ENCODE results near the gene ZBTB43.
"Not testable (repeated sequence)": the region's sequence is repeated elsewhere in the genome, so short reads cannot be mapped to it uniquely, and the experiment has no call there.

The ZBTB43 gene

GRCh38 chr9:126804696-126805553 is at the start of gene ZBTB43:
Gene ZBTB43 (plus strand): TSS chr9:126805040. CDS start chr9:126832510, 27,470 bp downstream.
- DNase-seq, result peak; percentile 99

- no peak for DNase-seq
These were observed 49.4 kb upstream of the ZBTB43 start for GRCh38 chr9:126755317-126755875.

- no peak for DNase-seq
These were observed 48.6 kb upstream of the ZBTB43 start for GRCh38 chr9:126756238-126756637.

GRCh38 chr9:126756876-126757415 is 47.9 kb upstream of the ZBTB43 start:
- DNase-seq, result no peak

GRCh38 chr9:126758916-126759585 is 45.8 kb upstream of the ZBTB43 start:
- DNase-seq, result no peak

- no peak for DNase-seq
These were observed 43.6 kb upstream of the ZBTB43 start for GRCh38 chr9:126761274-126761673.

GRCh38 chr9:126763130-126763764 is 41.6 kb upstream of the ZBTB43 start:
- no peak for DNase-seq

GRCh38 chr9:126773004-126773607 is 31.7 kb upstream of the ZBTB43 start:
- DNase-seq, result peak; percentile 17

GRCh38 chr9:126775926-126776325 is 28.9 kb upstream of the ZBTB43 start:
- DNase-seq, result no peak

- peak; percentile 21 for DNase-seq
These were observed 27.1 kb upstream of the ZBTB43 start for GRCh38 chr9:126777733-126778132.

- DNase-seq, result no peak
These were observed 26.7 kb upstream of the ZBTB43 start for GRCh38 chr9:126778141-126778540.

- not testable (repeated sequence) for DNase-seq
These were observed 26.1 kb upstream of the ZBTB43 start for GRCh38 chr9:126778696-126779095.

GRCh38 chr9:126781186-126782052 is 23.4 kb upstream of the ZBTB43 start:
- DNase-seq, result peak; percentile 83

- DNase-seq, result no peak
These were observed 22.8 kb upstream of the ZBTB43 start for GRCh38 chr9:126782053-126782388.

GRCh38 chr9:126783949-126784348 is 20.9 kb upstream of the ZBTB43 start:
- no peak for DNase-seq

- DNase-seq, result no peak
These were observed 20.4 kb upstream of the ZBTB43 start for GRCh38 chr9:126784401-126784800.

- not testable (repeated sequence) for DNase-seq
These were observed 20.0 kb upstream of the ZBTB43 start for GRCh38 chr9:126784841-126785240.

- no peak for DNase-seq
These were observed 16.8 kb upstream of the ZBTB43 start for GRCh38 chr9:126788046-126788445.

GRCh38 chr9:126788634-126789349 is 16.0 kb upstream of the ZBTB43 start:
- DNase-seq, result no peak

- no peak for DNase-seq
These were observed 14.3 kb upstream of the ZBTB43 start for GRCh38 chr9:126790561-126790960.
